Measurements from ENCODE around the gene ANXA8.
"Not testable (repeated sequence)": the region's sequence is repeated elsewhere in the genome, so short reads cannot be mapped to it uniquely, and the experiment has no call there.

DNA sequence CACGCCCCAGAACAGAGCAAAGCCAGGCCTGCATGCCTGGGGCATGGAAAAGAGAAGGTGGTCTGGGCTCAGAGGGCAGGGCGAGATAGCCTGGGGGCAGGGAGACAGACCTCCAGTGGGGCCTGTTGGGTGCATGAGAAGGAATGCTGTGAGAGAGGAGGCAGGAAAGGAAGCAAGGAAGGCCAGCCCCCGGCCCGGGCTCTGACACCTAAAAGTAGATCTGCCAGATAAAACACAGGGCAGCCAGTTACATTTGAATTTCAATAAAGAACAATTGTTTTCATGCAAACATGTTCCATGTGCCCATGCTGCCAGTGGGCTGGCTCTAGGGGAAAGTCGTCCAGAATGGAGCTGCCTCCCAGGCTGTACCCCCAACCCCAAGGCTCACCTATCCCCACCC lies 5.8 kb downstream of the ANXA8 start:
- TF ChIP-seq, protein P1, sequence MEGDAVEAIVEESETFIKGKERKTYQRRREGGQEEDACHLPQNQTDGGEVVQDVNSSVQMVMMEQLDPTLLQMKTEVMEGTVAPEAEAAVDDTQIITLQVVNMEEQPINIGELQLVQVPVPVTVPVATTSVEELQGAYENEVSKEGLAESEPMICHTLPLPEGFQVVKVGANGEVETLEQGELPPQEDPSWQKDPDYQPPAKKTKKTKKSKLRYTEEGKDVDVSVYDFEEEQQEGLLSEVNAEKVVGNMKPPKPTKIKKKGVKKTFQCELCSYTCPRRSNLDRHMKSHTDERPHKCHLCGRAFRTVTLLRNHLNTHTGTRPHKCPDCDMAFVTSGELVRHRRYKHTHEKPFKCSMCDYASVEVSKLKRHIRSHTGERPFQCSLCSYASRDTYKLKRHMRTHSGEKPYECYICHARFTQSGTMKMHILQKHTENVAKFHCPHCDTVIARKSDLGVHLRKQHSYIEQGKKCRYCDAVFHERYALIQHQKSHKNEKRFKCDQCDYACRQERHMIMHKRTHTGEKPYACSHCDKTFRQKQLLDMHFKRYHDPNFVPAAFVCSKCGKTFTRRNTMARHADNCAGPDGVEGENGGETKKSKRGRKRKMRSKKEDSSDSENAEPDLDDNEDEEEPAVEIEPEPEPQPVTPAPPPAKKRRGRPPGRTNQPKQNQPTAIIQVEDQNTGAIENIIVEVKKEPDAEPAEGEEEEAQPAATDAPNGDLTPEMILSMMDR (conservative IDR thresholded peaks at IDR 0.05; ENCODE audit: low read length), result not testable (repeated sequence)
- TF ChIP-seq EZH2phosphoT487 (IDR thresholded peaks at IDR 0.05; ENCODE audit: borderline replicate concordance, low read depth, low read length), result not testable (repeated sequence)

All from OCI-LY7 (cell line).